ENCODE data around the gene SENP5. TPM values are rescaled to one million over a fixed set of nuclear protein-coding genes. Genes with fewer than 3 reads are reported as not detected.

SENP5 gene
- total RNA-seq, 1 donor from 2014 or later, result 44.8 TPM

- Mint-ChIP-seq H3K27ac (ENCODE audit: unreplicated experiment) (no peak overlapping the region), H3K4me1 (ENCODE audit: low read depth, unreplicated experiment) (peaks cover 10% of the 10 kb centered on the region), H3K9me3 (ENCODE audit: unreplicated experiment) (no peaks in the 10 kb centered on the region), H3K4me3 (ENCODE audit: unreplicated experiment) (no peak overlapping the region), H3K27me3 (ENCODE audit: low read depth, unreplicated experiment) (peaks cover 21% of the 10 kb centered on the region), H3K36me3 (ENCODE audit: low read depth, unreplicated experiment) (peaks cover 2% of the 10 kb centered on the region)
- Histone ChIP-seq H3K4me2 (ENCODE audit: low read length) (no peak overlapping the region), H4K20me1 (ENCODE audit: insufficient read depth, low read length) (peaks cover 8% of the 10 kb centered on the region), H3K9me3 (ENCODE audit: insufficient read depth, low read depth, low read length) (no peaks in the 10 kb centered on the region), H2AFZ (ENCODE audit: low read depth, low read length) (no peak overlapping the region), H3K9ac (ENCODE audit: low read length) (no peak overlapping the region), H3K27me3 (ENCODE audit: insufficient read depth, low read length) (no peaks in the 10 kb centered on the region), H3K27ac (ENCODE audit: low read depth, low read length) (no peak overlapping the region), H3K4me1 (ENCODE audit: insufficient read depth, low read length) (peaks cover 8% of the 10 kb centered on the region), H3K79me2 (ENCODE audit: insufficient read depth, low read length) (peaks cover 20% of the 10 kb centered on the region), H3K4me3 (ENCODE audit: insufficient read depth, low read depth, low read length) (no peak overlapping the region), H3K36me3 (ENCODE audit: insufficient read depth, low read length) (no peaks in the 10 kb centered on the region)
- FAIRE-seq (no peak), DNase-seq (ENCODE audit: low read depth) (no peak)
- no peak for TF ChIP-seq CTCF (IDR thresholded peaks at IDR 0.05; ENCODE audit: insufficient read depth, low read depth, low read length)
- no peak for TF ChIP-seq EZH2 (IDR thresholded peaks at IDR 0.05; ENCODE audit: insufficient read depth, low read length)
These were observed 79.6 kb downstream of the SENP5 start for GRCh38 chr3:196947136-196947859.

GRCh38 chr3:196947860-196948441, 80.2 kb downstream of the SENP5 start:
- no peak overlapping the region for H3K9ac ChIP-seq (ENCODE audit: low read length)
- TF ChIP-seq EZH2 (IDR thresholded peaks at IDR 0.05; ENCODE audit: insufficient read depth, low read length), result no peak
- TF ChIP-seq CTCF (IDR thresholded peaks at IDR 0.05; ENCODE audit: insufficient read depth, low read depth, low read length), result no peak
- peaks cover 24% of the 10 kb centered on the region for H3K27me3 Mint-ChIP-seq (ENCODE audit: low read depth, unreplicated experiment)
- no peaks in the 10 kb centered on the region for H3K9me3 ChIP-seq (ENCODE audit: insufficient read depth, low read depth, low read length)
- peaks cover 10% of the 10 kb centered on the region for H3K4me1 Mint-ChIP-seq (ENCODE audit: low read depth, unreplicated experiment)
- no peak overlapping the region for H3K4me3 Mint-ChIP-seq (ENCODE audit: unreplicated experiment)
- DNase-seq (ENCODE audit: low read depth) (no peak), FAIRE-seq (no peak)
- no peak overlapping the region for H3K27ac Mint-ChIP-seq (ENCODE audit: unreplicated experiment)
- H3K27me3 ChIP-seq (ENCODE audit: insufficient read depth, low read length), result peaks cover 2% of the 10 kb centered on the region
- no peaks in the 10 kb centered on the region for H3K9me3 Mint-ChIP-seq (ENCODE audit: unreplicated experiment)
- no peak overlapping the region for H3K4me3 ChIP-seq (ENCODE audit: insufficient read depth, low read depth, low read length)
- H3K79me2 ChIP-seq (ENCODE audit: insufficient read depth, low read length), result peaks cover 15% of the 10 kb centered on the region
- no peak overlapping the region for H3K27ac ChIP-seq (ENCODE audit: low read depth, low read length)
- H2AFZ ChIP-seq (ENCODE audit: low read depth, low read length), result peak overlapping the region; percentile 34
- H3K36me3 ChIP-seq (ENCODE audit: insufficient read depth, low read length), result no peaks in the 10 kb centered on the region
- H3K36me3 Mint-ChIP-seq (ENCODE audit: low read depth, unreplicated experiment), result peaks cover 2% of the 10 kb centered on the region
- peaks cover 8% of the 10 kb centered on the region for H4K20me1 ChIP-seq (ENCODE audit: insufficient read depth, low read length)
- H3K4me2 ChIP-seq (ENCODE audit: low read length), result no peak overlapping the region
- peaks cover 8% of the 10 kb centered on the region for H3K4me1 ChIP-seq (ENCODE audit: insufficient read depth, low read length)

Measured in astrocyte (in vitro differentiated cells and primary cell).